GM23338 (cell line): ENCODE results near the gene SERPING1.

Source experiments
- CREB1 ChIP-seq: fragments of 250-450 bp; sonication (Bioruptor Pico); IDR thresholded peaks from 2 replicates; pipeline ENCODE4 v1.5.0; 2020; ENCODE audit warnings: low read depth, mild to moderate bottlenecking, moderate library complexity
- EZH2 ChIP-seq: fragments of 200-600 bp; sonication (generic); IDR thresholded peaks from one replicate; pipeline ENCODE4 v1.8.0; 2017; ENCODE audit warnings: antibody characterized with exemption, mild to moderate bottlenecking, low read depth; ENCODE audit not compliant: unreplicated experiment
- EZH2phosphoT487 ChIP-seq: fragments of 200-600 bp; sonication (generic); IDR thresholded peaks from one replicate; pipeline ENCODE4 v1.8.1; 2018; ENCODE audit warnings: antibody characterized with exemption; ENCODE audit not compliant: unreplicated experiment
- TF ChIP-seq, protein P1 (sequence below), 2 experiments: fragments of 200-600 bp in 1 of 2; sonication (generic) in 1 of 2; conservative IDR thresholded peaks; 2 replicates each; pipeline versions ENCODE4 v1.5.1 to v1.6.1; 2016 to 2017; ENCODE audit warnings: antibody characterized with exemption in 2 of 2, low read depth in 2 of 2, mild to moderate bottlenecking in 2 of 2, moderate library complexity in 1 of 2

DNA sequence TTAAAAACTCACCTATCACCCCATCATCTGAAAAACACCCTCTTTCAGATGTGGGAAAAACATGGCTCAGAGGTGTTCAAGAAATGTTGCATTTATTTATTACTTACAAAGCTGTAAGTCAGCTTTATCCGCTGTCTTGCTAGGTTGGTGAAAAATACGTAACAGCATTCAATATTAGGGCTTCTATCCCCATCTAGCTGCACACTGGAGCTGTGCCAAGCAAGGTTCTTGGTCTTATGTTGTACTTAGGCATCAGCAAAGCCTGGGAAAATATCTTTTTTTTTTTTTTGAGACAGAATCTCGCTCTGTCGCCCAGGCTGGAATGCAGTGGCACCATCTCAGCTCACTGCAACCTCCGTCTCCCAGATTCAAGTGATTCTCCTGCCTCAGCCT lies 7.5 kb downstream of the SERPING1 start:
- TF ChIP-seq, protein P1, sequence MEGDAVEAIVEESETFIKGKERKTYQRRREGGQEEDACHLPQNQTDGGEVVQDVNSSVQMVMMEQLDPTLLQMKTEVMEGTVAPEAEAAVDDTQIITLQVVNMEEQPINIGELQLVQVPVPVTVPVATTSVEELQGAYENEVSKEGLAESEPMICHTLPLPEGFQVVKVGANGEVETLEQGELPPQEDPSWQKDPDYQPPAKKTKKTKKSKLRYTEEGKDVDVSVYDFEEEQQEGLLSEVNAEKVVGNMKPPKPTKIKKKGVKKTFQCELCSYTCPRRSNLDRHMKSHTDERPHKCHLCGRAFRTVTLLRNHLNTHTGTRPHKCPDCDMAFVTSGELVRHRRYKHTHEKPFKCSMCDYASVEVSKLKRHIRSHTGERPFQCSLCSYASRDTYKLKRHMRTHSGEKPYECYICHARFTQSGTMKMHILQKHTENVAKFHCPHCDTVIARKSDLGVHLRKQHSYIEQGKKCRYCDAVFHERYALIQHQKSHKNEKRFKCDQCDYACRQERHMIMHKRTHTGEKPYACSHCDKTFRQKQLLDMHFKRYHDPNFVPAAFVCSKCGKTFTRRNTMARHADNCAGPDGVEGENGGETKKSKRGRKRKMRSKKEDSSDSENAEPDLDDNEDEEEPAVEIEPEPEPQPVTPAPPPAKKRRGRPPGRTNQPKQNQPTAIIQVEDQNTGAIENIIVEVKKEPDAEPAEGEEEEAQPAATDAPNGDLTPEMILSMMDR (conservative IDR thresholded peaks at IDR 0.05; ENCODE audit: low read depth in 2 of 2): peak in 1 of 2 experiments; percentile 28; a peak in 1 of 4 replicates
- TF ChIP-seq CREB1 (CRISPR knock-in tag): no peak
- no peak for TF ChIP-seq EZH2
- TF ChIP-seq EZH2phosphoT487: no peak
